NCI-H446 (cell line): Measurements from ENCODE around the gene RBM7.

Experiments used
- DNase-seq, 2 experiments: peaks; one replicate each; lab custom pipeline; 2025; lab: John Stamatoyannopoulos, UW

RBM7 gene

DNA sequence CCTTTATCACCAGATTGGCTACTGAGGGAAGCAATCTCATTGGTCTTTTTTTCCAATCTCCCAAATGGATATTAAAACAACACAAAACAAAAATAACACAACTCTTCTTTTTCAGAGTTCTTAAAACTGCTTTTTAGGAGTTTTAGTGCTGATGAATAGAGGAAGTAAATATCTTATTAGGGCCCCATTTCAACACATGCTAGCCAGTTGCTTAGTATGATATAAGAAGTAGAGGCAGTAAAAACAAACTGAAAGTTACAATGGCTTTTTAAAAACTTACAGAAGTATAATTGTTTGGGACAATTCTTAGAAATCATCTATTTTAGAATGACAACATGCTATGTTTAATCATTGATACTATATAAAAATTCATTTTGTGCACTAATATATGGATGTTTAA is 3.5 kb upstream of the RBM7 start:
- DNase-seq, result no peak

DNA sequence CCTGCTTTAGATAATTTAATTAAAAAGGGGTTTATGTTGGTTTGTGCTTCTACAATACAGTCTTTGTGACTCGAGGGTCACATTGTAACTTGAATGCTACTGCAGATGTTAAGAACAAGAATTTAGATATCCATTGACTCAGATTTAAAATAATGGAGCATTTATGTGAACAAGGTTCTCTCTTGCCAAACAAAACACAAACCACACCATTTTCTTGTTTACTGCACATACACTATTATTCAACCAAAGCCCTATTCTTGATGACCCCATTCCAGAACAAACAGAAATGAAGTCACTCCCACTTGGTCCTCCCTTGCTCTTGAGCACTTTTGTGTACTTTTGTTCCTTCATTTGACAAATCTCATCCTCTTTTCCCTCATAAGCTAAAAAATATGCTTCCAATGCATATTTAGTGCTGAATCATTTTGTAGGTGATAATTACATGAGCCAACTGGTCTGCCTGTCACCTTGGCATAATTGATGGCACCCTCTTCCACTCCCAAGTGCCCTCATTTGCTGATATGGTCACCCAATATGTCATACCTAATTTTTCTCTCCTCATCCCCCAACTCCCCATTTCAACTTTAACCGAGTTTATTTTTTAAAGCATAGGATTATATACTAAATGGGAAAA is 3.0 kb upstream of the RBM7 start:
- no peak for DNase-seq

DNA sequence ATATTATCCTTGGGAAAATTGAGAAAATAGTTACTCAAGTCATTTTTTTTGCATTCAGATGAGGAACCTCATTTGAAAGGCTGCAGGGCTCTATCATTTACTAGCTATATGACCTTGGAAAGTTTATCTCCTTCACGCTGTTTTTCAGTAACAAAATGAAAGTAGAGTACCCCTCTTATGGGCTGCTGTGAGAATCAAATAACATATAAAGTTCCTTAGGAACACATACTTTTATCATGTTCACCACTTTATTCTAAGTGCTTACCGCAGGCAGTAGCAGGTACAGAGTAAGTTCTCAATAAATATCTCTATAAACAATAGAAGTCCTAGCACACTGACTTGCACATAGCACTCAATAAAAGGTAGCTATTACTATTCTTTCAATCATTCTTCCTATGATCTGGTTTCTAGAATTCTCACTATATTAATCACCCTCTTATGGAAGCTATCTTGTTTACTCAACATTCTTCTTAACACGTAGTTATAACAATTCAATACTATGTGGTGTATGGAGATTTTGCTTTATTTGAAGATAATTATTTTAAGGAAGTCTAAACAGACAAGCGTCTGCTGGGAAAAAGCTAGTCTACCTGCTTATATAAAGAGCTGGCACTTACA is 2.1 kb upstream of the RBM7 start:
- DNase-seq, result no peak

DNA sequence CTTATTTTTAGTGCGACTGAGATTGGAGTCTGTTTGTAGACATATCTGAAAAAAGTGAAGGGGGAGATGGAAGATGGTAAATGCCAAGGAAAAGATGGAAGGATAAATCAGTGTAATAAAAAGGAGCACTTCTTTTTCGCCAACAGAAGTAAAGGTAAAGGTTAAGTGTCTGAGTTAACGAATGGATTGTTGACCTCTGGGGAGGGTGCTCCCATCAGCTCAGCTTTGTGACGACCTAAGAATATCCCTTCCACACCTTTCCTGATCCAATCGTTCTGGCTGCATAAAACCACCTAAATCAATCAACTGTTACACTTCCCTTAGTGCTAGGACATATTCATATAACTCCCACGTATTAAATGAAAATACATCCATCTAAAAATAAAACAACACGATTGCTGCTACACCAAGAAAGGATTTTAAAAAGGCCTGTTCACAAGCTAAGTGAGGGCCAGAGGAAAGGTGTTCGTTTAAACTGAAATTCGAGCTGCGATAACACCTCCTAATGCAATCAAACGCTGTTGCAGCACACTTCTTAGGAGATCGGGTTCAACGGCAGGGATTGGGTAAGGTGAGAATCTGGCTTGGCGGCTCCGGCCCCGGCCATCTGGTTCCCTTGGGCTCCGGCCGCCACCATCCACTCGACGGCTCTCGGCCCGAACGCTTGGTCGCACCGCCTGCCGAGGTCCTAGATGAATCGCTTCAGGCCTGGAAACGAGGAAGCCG is 813 bp upstream of the RBM7 start:
- DNase-seq, result peak in 1 of 2 experiments; percentile 59

DNA sequence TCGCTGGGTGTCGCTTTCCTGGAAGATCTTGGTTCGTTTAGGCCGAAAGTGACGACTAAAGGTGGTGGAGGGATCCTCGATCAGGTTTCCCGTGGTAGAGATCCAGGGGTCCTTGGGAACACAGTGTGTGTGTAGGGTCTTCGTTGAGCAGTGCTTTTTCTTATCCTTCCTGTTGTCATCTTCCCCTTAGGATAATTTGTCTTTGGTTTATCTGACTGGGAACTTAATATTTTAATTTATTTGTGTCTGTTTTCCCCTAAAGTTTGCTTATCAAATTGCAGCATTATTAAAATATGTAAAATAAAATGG is 403 bp downstream of the RBM7 start:
- no peak for DNase-seq

- no peak for DNase-seq
Measured at GRCh38 chr11:114401311-114401710, 845 bp downstream of the RBM7 start.

DNA sequence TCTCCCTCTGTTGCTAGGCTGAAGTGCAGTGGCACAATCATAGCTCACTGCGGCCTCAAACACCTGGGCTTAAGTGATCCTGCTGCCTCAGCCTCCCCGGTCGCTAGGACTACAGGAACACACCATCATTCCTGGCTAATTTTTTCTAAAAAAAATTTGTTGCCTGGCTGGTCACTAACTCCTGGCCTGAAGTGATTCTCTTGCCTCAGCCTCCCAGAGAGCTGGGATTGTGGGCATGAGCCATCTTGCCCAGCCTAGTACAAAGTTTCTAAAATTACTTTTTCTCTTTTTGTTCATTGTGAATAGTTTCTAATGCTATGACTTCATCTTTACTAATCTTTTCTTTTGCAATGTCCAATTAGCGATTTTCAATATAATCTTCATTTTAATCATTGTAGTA is 12.5 kb downstream of the RBM7 start:
- DNase-seq, result no peak

DNA sequence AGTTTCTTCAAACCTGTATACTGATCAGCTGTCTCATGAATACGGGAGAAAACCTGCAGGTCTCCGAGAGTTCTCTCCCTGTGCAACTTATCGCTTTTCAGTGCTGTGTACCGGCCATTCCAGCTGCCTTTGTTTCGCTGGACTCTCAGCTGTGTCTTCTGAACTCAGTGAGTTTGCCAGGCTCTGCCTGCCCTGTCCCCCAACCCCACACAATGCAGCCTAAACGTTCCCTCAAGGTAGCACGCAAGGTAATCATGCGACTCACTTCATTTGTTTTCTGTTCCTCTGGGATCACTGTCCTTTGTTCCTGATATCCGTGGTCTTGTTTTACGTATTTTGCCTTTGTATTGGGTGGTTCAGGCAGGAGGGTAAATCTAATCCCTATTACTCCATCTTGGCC is 13.5 kb downstream of the RBM7 start:
- DNase-seq, result no peak

DNA sequence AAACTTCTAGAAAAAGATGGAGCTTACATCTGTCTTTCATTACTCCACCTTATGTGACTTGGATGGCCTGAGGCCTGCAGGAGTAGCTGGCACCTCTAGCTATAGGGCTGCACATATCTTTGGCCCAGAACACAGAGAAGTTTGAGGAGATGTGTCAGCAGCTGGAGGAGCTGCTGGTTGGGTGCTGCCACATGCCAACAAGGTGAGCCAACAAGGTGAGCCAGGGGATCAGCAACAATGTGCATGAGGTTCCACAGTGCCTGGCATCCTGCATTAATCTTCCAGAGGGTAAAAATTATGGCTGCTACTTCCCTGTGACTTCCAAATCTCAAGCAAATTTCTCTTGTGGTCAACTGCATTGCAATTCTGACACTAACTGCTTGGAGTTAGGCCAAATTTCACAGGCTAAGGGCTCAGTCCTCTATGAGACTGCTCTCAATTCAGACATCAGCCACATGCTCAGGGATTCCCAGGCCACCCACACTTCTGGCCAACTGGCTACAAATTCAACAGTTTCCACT is 16.0 kb downstream of the RBM7 start:
- no peak for DNase-seq

DNA sequence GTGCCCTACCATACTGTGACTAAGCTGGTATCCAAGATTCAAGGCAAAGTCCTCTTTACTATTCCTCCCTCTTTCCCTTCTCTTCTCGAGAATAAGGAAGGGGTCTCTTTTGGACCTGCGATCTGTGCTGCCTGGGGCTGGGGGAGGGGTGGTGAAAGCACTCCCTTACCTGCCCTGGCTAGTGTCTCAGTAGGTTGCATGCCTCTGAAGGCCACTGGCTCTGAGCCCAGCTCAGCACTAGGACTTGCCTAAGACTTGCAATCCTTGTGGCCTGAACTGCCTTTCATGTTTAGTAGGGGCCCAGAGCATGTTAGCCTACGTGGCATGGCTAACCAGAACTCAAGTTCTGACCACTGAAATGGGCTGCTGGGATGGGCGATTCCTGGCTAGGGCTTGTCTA is 25.8 kb downstream of the RBM7 start:
- no peak for DNase-seq

- no peak for DNase-seq
Measured at GRCh38 chr11:114430290-114430689, 29.8 kb downstream of the RBM7 start.

DNA sequence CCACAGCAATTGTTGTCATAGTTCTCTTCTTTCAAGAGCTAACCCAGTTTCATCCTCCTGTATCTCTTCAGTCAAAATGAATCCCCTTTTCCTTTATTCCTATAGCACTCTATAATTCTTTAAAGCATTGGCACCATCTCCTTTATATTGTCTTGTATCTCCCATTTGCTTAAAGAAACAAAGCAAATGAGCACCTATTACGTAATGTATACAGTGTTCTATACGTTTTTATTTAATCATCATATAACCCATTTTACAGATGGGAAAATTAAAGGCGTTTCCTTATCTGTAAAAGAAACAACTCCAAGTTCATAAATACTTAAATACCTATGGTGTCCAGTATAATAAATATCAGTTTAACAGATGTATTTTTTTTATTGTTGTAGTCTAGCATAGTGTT is 32.4 kb downstream of the RBM7 start:
- DNase-seq, result no peak

- no peak for DNase-seq
Measured at GRCh38 chr11:114433376-114433775, 32.9 kb downstream of the RBM7 start.

GRCh38 chr11:114438303-114438702 is 37.8 kb downstream of the RBM7 start:
- DNase-seq, result no peak

DNA sequence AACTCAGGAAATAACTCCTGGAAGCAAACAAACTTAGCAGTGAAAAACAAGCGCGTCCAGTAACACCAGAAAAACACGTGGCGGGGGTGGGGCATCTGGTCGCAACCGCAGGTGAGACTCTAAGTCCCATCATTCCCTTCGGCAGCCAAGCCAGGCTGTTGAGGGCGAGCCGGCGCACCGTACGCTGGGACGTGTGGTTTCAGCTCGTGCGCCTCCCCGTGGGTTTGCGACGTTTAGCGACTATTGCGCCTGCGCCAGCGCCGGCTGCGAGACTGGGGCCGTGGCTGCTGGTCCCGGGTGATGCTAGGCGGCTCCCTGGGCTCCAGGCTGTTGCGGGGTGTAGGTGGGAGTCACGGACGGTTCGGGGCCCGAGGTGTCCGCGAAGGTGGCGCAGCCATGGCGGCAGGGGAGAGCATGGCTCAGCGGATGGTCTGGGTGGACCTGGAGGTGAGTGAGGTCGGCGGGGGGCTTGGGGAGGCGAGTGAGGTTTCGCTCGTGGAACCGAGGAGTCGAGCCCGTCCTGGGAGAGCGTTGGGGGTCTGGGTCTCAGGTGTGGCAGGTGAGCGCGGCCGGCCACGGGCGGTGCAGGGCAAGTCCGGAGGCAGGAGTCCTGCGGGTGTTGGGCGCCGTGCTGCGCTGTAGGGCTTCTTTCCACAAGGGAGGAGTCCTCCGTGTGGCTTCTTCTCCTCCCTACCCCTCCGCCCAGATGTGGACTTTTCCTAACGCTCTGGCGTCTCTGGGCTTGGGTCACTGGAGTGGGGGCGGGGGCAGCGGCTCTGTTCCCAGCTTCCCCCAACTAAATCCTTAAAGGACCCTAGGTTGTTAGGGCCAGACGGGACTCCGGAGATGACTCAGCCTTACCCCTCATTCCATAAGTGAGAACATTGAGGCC is 39.0 kb downstream of the RBM7 start, which contains the start of gene REXO2:
Gene REXO2, plus strand, starts transcription at position 239 of the 892 bp plus-strand sequence. Its CDS starts 62 bp downstream, at position 301.
- DNase-seq, result peak; percentile 83 to 96

DNA sequence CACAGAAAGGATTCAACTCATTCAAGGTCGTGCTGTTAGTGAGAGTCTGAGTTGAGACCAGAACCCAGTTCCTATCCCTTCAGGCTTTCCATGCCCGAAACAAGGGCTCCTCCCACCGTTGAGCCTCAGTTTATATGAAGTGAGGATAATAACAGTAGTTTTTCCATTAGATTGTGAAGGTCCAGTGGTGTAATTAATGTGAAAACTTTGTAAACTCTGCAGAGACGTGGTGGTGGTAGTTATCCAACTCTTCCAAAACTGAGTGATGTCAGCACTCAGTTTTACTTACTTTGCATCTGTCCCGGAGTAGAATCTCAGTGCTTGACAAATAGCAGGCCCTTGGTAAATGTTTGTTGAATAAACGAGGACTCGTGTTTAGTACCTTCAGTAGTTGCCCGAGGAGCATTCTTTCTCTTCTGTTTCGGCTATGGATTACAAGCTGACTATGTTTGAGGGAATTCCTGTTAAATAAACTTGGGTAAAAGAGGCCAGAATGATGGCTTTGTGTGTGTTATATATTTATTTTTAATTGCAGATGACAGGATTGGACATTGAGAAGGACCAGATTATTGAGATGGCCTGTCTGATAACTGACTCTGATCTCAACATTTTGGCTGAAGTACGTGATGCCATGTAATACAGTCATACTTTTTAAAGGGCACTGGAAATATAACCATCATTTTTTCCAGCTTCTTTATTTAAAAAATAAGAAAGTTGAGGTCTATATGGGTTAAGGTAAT is 39.8 kb downstream of the RBM7 start:
- DNase-seq, result no peak

DNA sequence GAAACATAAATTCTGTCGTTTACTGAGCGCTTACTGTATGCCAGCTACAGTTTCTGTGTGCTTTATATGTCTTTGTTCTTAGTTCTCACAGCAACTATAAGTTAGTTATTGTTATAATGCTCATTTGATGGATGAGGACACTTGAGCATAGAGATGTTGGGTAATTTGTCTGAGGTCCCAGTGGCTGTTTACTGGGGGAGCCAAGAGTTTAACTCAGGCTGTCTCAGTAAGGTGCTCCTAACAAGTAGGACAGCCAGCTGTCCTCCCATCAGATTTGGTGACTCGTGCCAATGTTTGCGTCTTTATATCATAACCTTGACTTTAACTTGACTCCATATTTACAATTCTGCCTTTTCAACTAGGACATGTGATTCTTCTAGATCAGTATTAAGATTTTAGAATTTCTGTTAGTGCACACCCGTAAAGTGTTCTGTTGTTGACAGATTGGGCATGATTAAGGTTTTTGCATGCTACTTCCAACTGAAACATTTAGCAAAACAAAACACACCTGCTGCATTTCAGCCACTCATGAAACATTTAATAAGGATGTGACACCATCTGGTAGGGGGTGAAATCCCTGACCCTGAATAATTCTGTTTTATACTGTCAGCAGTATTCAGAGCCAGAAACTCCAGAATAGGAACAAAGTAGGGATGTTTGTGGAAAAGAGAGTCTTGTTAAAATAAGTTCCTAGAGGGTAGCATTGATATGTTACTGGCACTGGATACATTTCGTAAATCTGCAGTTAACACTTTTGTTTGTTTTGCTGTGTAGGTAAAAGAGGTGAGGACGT is 40.7 kb downstream of the RBM7 start:
- peak in 1 of 2 experiments; percentile 18 for DNase-seq

GRCh38 chr11:114441921-114442320 is 41.5 kb downstream of the RBM7 start:
- DNase-seq, result no peak

DNA sequence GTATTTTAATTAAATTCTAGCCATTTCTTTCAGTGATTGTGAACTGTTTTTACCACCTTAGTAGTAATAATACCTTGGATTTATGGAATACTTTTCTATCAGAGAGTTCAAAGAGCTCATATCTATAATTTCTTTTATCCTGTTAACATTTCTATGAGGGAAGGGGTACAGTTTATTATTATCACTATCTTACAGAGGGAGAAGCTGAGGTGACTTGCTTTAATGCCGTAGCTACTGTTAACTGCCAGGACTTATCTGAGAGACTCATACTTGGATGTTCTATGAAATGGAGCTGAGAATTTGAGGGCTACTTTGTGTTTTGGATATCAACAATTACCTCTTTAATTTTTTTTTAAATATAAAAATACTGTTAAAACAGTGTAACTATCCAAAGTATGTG is 42.1 kb downstream of the RBM7 start:
- DNase-seq, result no peak

- no peak for DNase-seq
Measured at GRCh38 chr11:114447444-114447843, 47.0 kb downstream of the RBM7 start.

GRCh38 chr11:114447892-114448291 is 47.4 kb downstream of the RBM7 start:
- no peak for DNase-seq
